ENCODE data around the gene PITPNC1.
"Not testable (repeated sequence)": the region's sequence is repeated elsewhere in the genome, so short reads cannot be mapped to it uniquely, and the experiment has no call there.

The PITPNC1 gene

DNA sequence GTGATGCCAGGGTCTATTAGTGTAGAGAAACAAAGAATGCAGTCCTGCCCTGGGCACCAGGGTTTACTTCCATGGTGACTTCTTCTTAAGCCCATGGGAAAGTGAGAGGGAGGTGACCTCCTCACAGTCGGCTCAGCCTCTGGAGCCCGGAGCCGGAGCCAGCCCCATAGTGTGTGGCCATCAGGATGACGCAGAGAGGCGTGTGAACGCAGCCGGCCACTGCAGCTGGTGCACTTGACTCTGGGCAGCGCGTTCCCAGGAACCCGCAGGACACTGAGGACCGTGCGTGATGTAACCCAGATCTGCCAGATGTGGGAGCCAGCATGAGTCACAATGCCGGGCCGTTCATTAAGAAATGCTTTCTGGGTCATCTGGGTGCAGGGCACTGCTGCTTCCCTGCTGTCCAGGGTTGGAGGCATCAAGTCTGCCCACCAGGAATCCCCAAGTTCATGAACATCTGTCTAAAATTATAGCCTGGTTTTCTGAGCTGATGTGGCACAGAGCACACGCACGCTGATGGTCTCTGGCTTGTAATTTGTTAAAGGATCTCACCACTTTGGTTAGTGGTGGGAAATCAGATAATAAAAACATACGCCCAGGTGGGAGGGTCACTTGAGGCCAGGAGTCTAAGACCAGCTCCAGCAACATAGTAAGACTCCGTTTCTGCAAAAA, 114.1 kb downstream of the PITPNC1 start:
- peak; percentile 16 to 78 (median 61) for DNase-seq

DNA sequence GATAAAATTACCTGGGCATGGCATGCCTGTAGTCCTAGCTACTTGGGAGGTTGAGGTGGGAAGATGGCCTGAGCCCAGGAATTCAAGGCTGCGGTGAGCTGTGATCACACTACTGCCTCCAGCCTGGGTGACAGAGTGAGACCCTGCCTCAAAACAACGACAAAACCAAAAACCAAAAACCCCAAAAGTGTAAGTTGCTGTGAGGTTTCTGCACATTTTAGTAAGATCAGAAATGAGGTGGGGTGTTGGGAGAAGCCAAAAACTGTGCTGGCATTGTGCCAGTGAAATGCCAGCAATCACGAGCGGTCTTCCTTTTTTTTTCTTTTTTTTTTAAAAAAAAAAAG, 114.6 kb downstream of the PITPNC1 start:
- DNase-seq = no peak

DNA sequence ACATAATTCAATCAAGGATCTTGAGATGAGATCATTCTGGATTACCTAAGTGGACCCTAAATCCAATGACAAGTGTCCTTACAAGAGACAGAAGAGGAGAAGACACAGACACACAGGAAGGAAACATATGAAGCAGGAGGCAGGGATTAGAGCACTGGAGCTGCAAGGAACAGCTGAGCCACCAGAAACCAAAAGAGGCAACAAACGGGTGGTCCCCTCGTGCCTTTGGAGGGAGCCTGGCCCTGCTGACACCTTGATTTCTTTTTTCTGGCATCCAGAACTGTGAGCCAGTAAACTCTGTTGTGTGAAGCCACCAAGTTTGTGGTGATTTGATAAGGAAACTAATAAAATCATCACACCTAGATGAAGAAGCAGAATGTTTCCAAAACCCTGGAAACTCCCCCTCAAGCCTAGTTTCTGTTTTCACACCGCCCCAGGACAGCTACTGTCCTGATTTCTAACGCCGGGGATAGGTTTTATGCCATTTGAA, 115.2 kb downstream of the PITPNC1 start:
- no peak for DNase-seq

DNA sequence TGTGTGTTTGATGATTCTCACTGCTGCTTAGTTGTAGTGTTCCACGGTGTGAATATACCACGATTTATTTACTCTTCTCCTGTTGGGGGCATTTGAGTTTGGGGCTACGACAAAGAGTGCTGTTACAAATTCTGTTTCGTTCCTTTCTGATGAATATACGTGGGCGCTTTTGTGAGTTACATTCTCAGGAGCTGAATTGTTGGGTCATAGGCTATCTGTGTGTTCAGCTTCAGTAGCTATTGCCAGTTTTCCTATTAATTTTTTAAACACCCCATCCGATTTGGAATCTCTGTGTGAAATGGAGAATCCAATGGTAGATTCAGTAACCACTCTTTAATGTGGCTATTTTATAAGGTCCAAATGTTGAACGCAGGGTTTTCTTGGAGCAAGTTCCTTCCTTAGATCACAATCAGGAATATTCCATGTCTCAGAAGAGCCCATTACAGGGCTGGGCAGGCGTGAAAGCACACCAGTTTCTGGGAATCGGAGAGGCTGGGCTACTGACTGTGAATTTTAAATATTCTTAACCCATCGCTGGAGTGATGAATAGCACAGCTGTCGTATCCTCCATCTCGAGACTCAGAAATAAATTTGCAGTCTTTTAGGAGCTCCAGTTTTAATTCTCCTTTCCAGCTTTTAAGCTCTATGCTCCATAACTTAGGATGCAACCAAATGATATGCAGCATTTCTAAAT, 115.9 kb downstream of the PITPNC1 start:
- no peak for DNase-seq

DNA sequence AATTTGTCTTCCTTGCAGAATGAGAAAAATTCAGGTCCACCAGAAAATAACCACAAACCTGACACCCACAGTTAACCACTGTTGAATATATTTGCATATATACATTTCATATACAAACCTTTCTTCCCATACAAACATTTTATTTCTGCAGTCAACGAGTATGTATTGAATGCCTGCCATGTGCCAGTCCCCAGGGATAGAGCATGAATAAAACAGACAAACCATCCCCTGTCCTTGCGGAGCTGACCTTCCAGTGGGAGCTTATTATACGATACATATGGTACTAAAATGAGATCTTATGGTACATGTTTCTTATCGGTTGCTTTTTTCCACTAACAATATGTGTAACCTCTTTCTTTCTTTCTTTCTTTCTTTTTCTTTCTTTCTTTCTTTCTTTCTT, 116.7 kb downstream of the PITPNC1 start:
- DNase-seq = no peak

DNA sequence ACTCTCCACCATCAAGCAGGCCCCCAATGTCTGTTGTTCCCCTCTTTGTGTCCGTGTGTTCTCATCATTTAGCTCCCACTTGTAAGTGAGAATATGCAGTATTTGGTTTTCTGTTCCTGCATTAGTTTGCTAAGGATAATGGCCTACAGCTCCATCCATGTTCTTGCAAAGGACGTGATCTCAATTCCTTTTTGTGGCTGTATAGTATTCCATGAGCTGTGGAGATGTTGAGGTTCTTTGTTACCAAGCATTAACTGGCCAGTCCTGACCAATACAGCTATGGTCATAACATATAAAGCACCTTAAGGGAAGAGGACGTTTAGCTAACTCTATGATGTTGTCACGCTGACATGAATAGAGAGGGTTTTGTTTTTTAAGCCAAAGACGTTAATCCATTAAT, 118.5 kb downstream of the PITPNC1 start:
- DNase-seq = not testable (repeated sequence)

DNA sequence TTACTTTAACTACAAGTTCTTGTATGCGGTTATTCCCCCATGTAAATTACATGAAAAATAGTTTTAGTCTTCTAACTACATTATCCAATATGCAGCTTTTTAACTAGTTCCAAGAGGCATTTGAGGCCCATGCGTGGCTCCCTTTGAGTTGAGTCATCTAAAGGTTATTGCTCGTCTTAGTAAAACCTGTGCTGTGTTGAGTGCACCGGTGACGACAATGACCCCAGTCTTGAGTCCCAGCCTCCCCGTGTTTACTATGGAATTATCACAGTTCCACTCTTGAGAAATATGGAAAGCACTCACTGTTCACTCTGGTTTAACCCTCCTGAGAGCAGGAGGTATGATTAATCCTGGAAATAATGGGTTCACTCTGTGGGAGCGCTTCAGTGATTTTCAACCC, 119.2 kb downstream of the PITPNC1 start:
- no peak for DNase-seq

DNA sequence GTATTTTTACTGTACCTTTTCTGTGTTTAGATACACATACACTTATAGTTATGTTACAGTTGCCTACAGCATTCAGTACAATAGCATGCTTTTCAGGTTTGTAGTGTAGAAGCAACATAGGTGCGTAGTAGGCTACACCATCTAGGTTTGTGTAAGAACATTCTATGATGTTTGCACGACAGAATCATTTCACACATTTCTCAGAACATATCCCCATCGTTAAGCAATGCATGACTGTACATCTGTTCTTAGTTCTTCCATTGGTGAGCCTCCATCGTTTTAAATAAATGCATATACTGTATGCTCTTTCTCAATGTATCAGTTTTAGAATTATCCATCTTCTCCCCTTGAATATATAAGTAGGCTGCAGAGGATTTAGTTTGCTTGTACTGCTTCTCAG, 122.6 kb downstream of the PITPNC1 start:
- DNase-seq = no peak

DNA sequence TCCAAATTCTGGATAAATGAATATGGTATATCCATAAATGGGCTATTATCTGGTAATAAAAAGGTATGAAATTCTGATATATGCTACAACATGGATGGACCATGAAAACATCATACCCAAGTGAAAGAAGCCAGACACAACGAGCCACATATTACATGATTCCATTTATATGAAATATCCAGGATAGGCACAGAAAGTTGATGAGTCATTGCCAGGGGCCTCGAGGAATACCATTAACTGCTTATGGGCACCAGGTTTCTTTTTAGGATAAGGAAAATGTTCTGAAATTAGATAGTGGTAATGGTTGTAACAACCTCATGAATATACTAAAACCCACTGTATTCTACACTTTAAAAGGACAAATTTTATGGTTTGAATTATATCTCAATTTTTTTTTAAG, 123.2 kb downstream of the PITPNC1 start:
- no peak for DNase-seq

DNA sequence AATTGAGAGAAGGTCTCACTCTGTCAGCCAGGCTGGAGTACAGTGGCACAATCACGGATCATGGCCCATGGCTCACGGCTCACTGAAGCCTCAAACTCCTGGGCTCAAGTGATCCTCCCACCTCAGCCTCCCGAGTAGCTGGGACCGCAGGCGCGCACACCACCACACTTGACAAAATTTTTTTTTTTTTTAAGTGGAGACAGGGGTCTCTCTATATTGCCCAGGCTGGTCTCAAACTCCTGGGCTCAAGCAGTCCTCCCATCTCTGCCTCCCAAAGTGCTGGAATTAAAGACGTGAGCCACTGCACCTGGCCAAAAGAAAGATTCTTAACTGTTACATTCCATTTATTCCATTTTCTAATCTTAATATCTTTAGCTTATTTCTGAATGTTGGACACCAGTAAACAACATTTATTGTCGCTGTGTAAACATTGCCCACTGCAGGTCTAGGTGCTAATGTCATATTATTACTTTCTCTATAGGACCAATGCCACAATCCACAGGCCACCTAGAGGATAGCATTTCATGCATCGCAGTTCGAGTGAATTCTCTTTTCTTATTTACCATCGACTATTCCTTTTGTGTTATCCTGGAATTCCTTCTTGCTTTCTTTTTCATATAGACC, 123.7 kb downstream of the PITPNC1 start:
- DNase-seq = no peak

DNA sequence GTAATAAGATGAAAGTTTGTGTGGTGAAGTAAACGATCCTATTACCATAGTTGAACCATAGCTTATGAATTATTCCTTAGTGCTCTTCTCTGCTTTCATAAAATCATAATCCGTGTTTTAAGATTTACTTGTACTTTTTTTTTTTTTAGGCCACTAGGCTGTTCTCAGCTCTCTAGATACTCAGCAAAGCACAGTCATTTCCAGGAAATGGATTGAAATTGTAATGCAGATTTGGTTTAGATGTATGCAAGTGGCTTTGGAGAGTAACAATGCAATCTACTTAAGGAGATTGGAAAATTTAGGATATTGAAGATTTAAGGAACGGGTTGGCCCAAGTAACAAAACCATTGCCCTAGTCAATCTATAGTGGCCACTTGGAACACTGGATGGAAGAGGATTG, 125.1 kb downstream of the PITPNC1 start:
- DNase-seq = no peak

DNA sequence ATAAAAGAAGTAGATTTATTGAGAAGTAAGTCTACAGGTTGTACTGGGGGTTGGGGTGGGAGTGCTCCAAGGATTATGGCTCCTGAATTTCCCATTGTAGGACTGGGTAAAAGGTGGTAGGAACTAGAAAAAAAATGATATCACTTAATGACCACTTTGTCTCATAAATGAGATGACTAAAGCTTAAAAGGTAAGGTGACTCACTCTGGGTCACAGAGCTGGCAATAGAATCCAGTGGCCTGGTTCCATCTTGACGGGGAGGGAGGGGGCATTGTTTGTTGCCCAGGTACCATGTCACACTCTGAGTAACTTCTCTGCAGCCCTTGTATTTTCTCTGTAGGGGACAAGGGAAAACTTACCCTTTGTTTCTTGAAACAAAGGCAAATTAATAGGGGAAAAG, 126.1 kb downstream of the PITPNC1 start:
- no peak for DNase-seq

DNA sequence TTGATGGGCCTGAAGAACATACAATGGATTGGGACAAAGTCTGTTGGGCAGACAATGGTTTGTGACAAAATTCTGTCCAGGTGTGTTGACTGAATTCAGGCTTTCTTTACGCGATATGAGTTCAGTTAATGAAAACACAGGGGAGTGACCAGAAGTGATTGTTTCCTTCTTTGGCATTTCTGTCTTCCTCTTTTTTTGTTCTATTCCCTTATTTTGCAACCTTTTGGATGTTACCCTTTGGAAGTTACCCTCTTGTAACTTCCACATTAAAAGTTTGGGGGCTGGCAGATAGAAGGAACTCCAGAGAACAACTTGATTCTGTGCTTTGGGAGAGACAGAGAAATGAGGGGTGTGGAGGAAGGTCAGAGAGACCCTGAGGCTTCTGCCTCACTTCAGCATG, 126.7 kb downstream of the PITPNC1 start:
- no peak for DNase-seq

DNA sequence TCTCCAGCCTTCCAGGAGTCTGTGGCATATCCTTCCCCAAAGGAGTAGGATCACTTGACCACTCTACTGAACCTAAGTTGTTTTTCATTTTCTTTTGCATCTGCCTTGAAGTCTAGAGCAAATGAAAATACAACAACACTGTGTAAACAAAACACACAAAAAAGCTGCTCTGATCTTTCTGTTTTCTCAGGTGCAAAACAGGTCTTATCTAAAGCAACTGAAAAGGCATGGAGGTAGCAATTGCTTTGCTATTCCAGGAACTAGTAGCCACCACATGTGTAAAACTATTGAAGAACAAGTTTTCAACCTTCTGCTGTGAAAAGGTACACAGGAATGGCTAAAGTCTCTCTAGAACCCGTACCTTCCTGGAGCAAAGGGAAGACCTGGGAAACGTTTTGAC, 127.1 kb downstream of the PITPNC1 start:
- no peak for DNase-seq

DNA sequence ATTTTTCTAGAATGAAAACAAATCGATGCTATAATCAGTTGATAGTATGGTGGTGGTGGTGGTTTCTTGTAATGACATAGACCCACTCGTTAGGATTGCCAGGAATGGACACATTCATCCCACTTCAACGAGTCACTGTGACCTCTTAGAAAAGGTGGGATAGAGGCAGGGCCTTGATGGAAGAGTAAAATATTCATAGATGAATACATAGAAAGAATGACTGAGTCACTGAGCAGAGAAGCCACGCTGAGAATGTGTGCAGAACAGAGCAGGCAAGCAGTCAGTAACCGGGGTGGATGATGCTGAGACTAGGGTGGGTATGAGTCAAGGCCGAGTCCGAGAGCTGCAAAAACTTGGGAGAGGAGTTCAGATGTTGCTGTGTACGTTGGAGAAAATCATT, 129.9 kb downstream of the PITPNC1 start:
- DNase-seq = no peak

DNA sequence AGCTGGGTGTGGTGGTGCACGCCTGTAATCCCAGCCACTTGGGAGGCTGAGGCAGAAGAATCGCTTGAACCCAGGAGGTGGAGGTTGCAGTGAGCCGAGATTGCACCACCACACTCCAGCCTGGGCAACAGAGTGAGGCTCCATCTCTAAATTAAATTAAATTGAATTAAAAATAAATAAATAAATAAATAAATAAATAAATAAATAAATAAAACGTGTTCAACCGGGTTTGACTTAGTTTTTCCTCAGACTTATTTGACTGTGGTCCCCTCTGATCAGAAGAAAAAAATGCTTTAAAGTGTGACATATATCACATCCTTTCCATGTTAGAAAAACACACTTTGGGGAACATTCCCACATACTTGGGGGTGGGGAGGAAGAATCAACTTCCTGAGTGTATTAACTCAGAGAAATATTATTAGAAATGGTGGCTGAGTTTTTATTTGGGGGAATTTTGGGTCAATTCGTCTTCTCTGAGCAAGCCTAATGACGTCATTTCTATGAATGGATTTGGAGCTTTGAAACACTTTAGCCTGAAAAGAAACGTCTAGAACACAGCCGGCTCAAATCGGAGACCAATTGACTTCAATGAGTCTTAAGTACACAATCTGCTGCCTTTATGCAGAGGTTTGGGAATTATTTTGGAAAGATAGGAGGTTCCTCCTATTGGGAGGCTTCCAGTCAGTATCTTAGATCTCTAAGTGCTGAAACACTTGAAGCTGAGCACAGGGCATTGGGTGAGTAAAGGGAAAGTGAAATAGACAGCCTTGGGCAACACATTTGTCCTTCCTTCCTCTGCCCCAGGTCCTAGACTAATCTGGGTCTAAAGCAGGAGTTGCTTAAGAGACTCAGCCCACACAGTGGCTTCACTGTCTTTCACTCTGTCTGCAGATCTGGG, 132.6 kb downstream of the PITPNC1 start:
- DNase-seq = no peak

DNA sequence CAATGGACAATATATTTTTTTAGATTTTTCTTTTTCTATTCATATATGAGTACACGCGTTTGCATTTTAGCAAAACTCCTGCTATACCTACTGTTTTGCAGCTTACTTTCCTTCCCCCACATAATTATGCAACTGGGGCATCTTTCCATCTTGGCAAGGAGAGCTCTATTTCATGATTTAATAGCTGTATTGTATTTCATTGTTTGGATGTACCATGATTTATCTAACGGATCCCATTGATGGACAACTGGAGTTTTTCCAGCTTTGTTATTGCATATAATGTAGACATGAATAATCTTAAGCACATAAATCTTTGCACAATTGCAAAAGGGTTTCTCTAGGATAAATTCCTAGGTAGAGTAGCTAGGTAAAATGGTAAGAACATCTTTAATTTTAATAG, 133.9 kb downstream of the PITPNC1 start:
- no peak for DNase-seq

DNA sequence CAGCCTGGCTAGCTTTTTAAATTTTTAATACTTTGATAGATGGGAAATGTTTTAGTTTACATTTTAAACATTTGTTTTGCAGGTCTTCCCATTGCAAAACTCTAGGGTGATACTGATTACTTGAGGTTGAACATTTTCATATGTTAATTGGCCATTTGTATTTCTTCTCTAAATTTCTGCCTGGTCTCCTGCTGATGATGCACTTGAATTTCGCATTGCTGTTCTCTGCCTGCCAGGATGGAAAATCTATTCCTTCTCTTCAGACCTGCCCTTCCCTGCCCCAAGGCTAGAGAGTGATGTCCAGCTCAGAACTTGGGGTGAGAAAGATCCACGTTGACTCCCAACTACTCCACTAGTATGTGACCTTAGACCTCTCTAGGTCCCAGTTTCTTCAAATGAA, 134.7 kb downstream of the PITPNC1 start:
- no peak for DNase-seq

DNA sequence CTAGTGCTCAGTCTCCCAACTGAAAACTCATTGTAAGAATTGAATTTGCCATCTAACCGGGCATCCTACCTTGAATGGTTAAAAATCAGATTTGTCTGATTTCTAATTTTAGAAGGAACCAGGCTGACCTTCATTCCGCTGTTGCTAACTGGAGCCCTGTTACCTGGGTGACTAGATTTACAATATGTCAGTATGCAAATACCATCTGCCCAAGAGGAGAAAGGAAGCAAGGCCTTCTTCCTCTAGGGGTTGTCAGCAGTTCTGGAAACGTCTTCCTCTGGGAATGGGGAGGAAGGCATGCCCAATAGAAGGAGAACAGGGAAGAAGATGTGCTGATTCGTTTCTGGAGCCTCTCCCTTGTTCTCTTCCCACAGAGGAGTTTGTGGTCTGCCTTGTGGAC, 137.9 kb downstream of the PITPNC1 start:
- peak in 2 of 3 experiments; percentile 4 to 11 for DNase-seq

DNA sequence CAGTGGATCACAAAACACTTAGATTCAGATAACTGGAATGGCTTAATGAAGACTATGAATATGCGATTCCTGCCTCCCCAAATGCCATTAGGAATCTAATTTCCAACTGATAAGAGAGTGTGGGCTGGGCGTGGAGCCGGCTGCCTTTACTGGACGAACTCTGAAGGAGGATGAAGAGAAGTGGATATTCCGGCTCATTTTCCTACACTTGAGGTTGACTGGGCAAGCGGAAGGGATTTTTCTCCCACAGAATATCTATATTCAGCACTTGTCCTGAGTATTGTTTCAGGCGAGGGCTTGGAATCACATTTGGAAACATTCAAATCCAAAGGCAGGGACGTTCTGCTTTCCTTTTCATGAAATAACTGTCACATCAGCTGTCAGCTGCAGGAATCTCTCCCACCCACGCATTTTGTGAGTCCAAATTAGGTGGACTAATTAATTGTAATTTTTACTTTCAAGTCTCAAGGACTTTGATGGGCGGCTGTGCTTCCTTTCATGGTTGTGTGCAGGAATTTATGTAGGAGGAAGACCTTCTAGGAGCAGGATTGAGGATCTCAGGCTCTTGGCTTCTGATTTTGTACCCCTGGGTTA, 138.5 kb downstream of the PITPNC1 start:
- no peak for DNase-seq

DNA sequence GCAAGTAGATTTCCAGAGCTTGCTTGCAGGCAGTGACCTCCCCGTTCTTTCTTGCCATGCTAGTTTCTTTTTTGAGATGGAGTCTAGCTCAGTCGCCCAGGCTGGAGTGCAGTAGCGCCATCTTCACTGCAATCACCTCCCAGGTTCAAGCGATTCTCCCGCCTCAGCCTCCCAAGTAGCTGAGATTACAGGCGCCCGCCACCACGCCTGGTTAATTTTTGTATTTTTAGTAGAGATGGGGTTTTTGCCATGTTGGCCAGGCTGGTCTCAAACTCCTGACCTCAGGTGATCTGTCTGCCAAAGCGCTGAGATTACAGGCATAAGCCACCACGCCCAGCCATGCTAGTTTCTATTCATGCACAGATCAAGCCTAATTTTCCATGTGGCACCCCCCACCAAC, 139.5 kb downstream of the PITPNC1 start:
- not testable (repeated sequence) for DNase-seq

DNA sequence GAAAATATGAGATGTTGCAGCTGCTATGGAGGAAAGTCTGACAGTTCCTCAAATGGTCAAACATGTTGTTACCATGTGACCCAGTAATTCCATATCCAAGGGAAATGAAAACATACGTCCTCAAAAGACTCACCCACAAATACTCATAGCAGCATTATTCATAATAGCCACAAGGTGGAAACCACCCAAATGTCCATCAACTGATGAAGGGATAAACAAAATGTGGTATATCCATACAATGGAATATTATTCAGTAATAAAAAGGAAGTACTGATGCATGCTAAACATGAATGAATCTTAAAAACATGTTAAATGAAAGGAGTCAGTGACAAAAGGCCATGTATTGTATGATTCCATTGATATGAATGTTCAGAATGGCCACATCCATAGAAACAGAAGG, 140.2 kb downstream of the PITPNC1 start:
- no peak for DNase-seq

DNA sequence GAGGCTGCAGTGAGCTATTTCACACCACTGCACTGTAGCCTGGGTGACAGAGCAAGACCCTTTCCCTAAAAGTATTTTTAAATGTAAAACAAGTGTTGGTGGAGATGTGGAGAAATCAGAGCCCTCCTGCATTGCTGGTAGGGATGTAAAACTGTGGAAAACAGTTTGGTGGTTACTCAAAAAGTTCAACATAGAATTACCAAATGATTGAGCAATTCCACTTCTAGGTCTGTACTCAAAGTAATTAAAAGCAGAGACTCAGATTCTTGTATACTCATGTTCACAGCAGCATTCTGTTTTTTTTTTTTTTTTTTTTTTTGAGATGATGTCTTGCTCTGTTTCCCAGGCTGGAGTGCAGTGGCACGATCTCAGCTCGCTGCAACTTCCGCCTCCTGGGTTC, 141.8 kb downstream of the PITPNC1 start:
- no peak for DNase-seq

Data from NCI-H1417 (cell line).